WTC11 (cell line): Measurements from ENCODE around the gene SCGB1D4. TPM values are rescaled to one million over a fixed set of nuclear protein-coding genes. Genes with fewer than 3 reads are reported as not detected.

Source experiments
- ATAC-seq: fragments of 200-7000 bp; cut with Tn5 transposase; 2 replicates; pipeline ENCODE4 v1.10.0; 2021; ENCODE audit warnings: mild to moderate bottlenecking, moderate library complexity
- CTCF ChIA-PET: fragments of 300-600 bp; sonication (Branson Sonifier 250); formaldehyde crosslinking; loops from one replicate; lab custom pipeline; 2021; ENCODE audit warnings: antibody characterized with exemption; lab: Charles Lee
- POLR2A ChIA-PET: fragments of 350-600 bp; sonication (Branson Sonifier 250); formaldehyde crosslinking; loops from one replicate; lab custom pipeline; 2021; ENCODE audit warnings: antibody characterized with exemption; lab: Charles Lee
- DNase-seq: peaks from one replicate; pipeline ENCODE4 v3.0.0; 2021; ENCODE audit warnings: low spot score
- H3K27ac Mint-ChIP-seq: 2 replicates; pipeline ENCODE4 v1.8.0; 2021; ENCODE audit warnings: mixed read lengths
- H3K27me3 Mint-ChIP-seq: 2 replicates; pipeline ENCODE4 v1.8.0; 2021; ENCODE audit warnings: low read depth, mild to moderate bottlenecking, moderate library complexity, mixed read lengths
- H3K36me3 Mint-ChIP-seq: 2 replicates; pipeline ENCODE4 v1.8.0; 2021; ENCODE audit warnings: mixed read lengths
- H3K4me1 Mint-ChIP-seq: 2 replicates; pipeline ENCODE4 v1.8.0; 2022; ENCODE audit warnings: mixed read lengths
- H3K4me3 Mint-ChIP-seq: 2 replicates; pipeline ENCODE4 v1.8.0; 2021; ENCODE audit warnings: mild to moderate bottlenecking, moderate library complexity, mixed read lengths
- H3K9me3 Mint-ChIP-seq: 2 replicates; pipeline ENCODE4 v1.8.0; 2021; ENCODE audit warnings: mixed read lengths
- ELF4 ChIP-seq: sonication (generic); formaldehyde crosslinking; IDR thresholded peaks from 2 replicates; pipeline ENCODE4 v1.8.1; 2022; ENCODE audit warnings: low read depth, mild to moderate bottlenecking, moderate library complexity, missing genetic modification reagents
- HMGA2 ChIP-seq: fragments of 250-450 bp; sonication (Bioruptor Pico); IDR thresholded peaks from 2 replicates; pipeline ENCODE4 v1.4.0; 2021; ENCODE audit warnings: mild to moderate bottlenecking, moderate library complexity
- IRF2 ChIP-seq: sonication (generic); formaldehyde crosslinking; IDR thresholded peaks from 2 replicates; pipeline ENCODE4 v1.8.0; 2022; ENCODE audit warnings: low read depth, missing genetic modification reagents, borderline replicate concordance
- JUN ChIP-seq: sonication (generic); formaldehyde crosslinking; IDR thresholded peaks from 2 replicates; pipeline ENCODE4 v1.8.0; 2023; ENCODE audit warnings: mild to moderate bottlenecking, missing genetic modification reagents
- PRRX2 ChIP-seq: fragments of 250-450 bp; sonication (Bioruptor Pico); IDR thresholded peaks from 2 replicates; pipeline ENCODE4 v1.8.0; 2021; ENCODE audit warnings: mild to moderate bottlenecking
- RELA ChIP-seq: sonication (generic); formaldehyde crosslinking; IDR thresholded peaks from 2 replicates; pipeline ENCODE4 v1.8.1; 2022; ENCODE audit warnings: missing genetic modification reagents, mild to moderate bottlenecking, borderline replicate concordance
- ZBTB21 ChIP-seq: sonication (generic); formaldehyde crosslinking; IDR thresholded peaks from 2 replicates; pipeline ENCODE4 v1.8.1; 2023; ENCODE audit warnings: mild to moderate bottlenecking, missing genetic modification reagents, borderline replicate concordance
- ZNF416 ChIP-seq: fragments of 250-450 bp; sonication (Bioruptor Pico); IDR thresholded peaks from 2 replicates; pipeline ENCODE4 v1.9.0; 2021; ENCODE audit warnings: mild to moderate bottlenecking, inconsistent platforms
- ZNF671 ChIP-seq: fragments of 250-450 bp; sonication (Bioruptor Pico); IDR thresholded peaks from 2 replicates; pipeline ENCODE4 v1.8.0; 2021; ENCODE audit warnings: mild to moderate bottlenecking
- total RNA-seq: library from RNA; stranded (reverse); gene quantifications from 3 replicates; pipeline ENCODE4 v1.2.3, GENCODE V29; 2021
- TF ChIP-seq, protein P1 (sequence below): fragments of 250-450 bp; sonication (Bioruptor Pico); IDR thresholded peaks from 2 replicates; pipeline ENCODE4 v2.1.2; 2022; ENCODE audit warnings: mild to moderate bottlenecking, moderate library complexity
- TF ChIP-seq, protein P2 (sequence below): sonication (generic); formaldehyde crosslinking; IDR thresholded peaks from 2 replicates; pipeline ENCODE4 v1.8.1; 2023; ENCODE audit warnings: mild to moderate bottlenecking, missing genetic modification reagents, borderline replicate concordance
- TF ChIP-seq, protein P3 (sequence below): sonication (generic); formaldehyde crosslinking; IDR thresholded peaks from 2 replicates; pipeline ENCODE4 v1.8.1; 2023; ENCODE audit warnings: mild to moderate bottlenecking, moderate library complexity, missing genetic modification reagents
- TF ChIP-seq, protein P4 (sequence below): sonication (generic); formaldehyde crosslinking; IDR thresholded peaks from 2 replicates; pipeline ENCODE4 v1.8.0; 2023; ENCODE audit warnings: mild to moderate bottlenecking, missing genetic modification reagents
- TF ChIP-seq, protein P5 (sequence below): sonication (generic); formaldehyde crosslinking; IDR thresholded peaks from 2 replicates; pipeline ENCODE4 v1.8.0; 2022; ENCODE audit warnings: mild to moderate bottlenecking, missing genetic modification reagents
- TF ChIP-seq, protein P6 (sequence below): fragments of 250-450 bp; sonication (Bioruptor Pico); IDR thresholded peaks from 2 replicates; pipeline ENCODE4 v1.9.0; 2021; ENCODE audit warnings: mild to moderate bottlenecking
- TF ChIP-seq, protein P7 (sequence below): sonication (generic); formaldehyde crosslinking; IDR thresholded peaks from 2 replicates; pipeline ENCODE4 v1.8.0; 2022; ENCODE audit warnings: mild to moderate bottlenecking, missing genetic modification reagents
- TF ChIP-seq, protein P8 (sequence below): sonication (generic); formaldehyde crosslinking; conservative IDR thresholded peaks from 2 replicates; pipeline ENCODE4 v1.8.1; 2022; ENCODE audit warnings: mild to moderate bottlenecking, missing genetic modification reagents

Gene SCGB1D4
- total RNA-seq, 1 experiment from 2014 or later: not detected

DNA sequence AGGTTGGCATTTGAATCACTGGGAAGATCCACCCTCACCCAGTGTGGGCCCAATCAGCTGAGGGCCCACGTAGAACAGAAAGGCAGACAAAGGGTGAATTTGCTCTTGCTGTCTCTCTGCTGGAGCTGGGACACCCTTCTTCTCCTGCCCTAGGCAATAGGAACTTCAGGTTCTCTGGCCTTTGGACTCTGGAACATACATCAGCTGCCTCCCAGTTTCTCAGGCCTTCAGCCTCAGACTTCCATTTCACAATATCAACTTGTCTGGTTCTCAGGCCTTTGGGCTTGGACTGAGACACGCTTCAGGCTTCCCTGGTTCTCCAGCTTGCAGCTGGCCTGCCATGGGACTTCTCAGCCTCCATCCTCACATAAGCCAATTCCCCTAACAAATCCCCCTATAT, 23.6 kb upstream of the SCGB1D4 start:
- DNase-seq: no peak
- ChIA-PET POLR2A (no interaction called here), CTCF (interaction anchor here (1.2 to 2.2 kb wide), 5 partner anchors 12 to 151 kb away, joined by 3 to 7 read pairs (median 3); no protein-coding TSS in a partner anchor)
- peaks cover 15% of the 10 kb centered on the region for H3K27me3 Mint-ChIP-seq
- no peak overlapping the region for H3K4me3 Mint-ChIP-seq
- peaks cover 17% of the 10 kb centered on the region for H3K4me1 Mint-ChIP-seq
- no peaks in the 10 kb centered on the region for H3K36me3 Mint-ChIP-seq
- H3K27ac Mint-ChIP-seq: no peak overlapping the region
- no peaks in the 10 kb centered on the region for H3K9me3 Mint-ChIP-seq
- no peak for ATAC-seq
- TF ChIP-seq, protein P1, sequence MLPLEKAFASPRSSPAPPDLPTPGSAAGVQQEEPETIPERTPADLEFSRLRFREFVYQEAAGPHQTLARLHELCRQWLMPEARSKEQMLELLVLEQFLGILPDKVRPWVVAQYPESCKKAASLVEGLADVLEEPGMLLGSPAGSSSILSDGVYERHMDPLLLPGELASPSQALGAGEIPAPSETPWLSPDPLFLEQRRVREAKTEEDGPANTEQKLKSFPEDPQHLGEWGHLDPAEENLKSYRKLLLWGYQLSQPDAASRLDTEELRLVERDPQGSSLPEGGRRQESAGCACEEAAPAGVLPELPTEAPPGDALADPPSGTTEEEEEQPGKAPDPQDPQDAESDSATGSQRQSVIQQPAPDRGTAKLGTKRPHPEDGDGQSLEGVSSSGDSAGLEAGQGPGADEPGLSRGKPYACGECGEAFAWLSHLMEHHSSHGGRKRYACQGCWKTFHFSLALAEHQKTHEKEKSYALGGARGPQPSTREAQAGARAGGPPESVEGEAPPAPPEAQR (CRISPR knock-in tag): no peak
- TF ChIP-seq, protein P2, sequence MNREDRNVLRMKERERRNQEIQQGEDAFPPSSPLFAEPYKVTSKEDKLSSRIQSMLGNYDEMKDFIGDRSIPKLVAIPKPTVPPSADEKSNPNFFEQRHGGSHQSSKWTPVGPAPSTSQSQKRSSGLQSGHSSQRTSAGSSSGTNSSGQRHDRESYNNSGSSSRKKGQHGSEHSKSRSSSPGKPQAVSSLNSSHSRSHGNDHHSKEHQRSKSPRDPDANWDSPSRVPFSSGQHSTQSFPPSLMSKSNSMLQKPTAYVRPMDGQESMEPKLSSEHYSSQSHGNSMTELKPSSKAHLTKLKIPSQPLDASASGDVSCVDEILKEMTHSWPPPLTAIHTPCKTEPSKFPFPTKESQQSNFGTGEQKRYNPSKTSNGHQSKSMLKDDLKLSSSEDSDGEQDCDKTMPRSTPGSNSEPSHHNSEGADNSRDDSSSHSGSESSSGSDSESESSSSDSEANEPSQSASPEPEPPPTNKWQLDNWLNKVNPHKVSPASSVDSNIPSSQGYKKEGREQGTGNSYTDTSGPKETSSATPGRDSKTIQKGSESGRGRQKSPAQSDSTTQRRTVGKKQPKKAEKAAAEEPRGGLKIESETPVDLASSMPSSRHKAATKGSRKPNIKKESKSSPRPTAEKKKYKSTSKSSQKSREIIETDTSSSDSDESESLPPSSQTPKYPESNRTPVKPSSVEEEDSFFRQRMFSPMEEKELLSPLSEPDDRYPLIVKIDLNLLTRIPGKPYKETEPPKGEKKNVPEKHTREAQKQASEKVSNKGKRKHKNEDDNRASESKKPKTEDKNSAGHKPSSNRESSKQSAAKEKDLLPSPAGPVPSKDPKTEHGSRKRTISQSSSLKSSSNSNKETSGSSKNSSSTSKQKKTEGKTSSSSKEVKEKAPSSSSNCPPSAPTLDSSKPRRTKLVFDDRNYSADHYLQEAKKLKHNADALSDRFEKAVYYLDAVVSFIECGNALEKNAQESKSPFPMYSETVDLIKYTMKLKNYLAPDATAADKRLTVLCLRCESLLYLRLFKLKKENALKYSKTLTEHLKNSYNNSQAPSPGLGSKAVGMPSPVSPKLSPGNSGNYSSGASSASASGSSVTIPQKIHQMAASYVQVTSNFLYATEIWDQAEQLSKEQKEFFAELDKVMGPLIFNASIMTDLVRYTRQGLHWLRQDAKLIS (CRISPR knock-in tag): no peak
- TF ChIP-seq HMGA2 (CRISPR knock-in tag): no peak
- TF ChIP-seq, protein P3, sequence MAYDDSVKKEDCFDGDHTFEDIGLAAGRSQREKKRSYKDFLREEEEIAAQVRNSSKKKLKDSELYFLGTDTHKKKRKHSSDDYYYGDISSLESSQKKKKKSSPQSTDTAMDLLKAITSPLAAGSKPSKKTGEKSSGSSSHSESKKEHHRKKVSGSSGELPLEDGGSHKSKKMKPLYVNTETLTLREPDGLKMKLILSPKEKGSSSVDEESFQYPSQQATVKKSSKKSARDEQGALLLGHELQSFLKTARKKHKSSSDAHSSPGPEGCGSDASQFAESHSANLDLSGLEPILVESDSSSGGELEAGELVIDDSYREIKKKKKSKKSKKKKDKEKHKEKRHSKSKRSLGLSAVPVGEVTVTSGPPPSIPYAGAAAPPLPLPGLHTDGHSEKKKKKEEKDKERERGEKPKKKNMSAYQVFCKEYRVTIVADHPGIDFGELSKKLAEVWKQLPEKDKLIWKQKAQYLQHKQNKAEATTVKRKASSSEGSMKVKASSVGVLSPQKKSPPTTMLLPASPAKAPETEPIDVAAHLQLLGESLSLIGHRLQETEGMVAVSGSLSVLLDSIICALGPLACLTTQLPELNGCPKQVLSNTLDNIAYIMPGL (CRISPR knock-in tag): no peak

DNA sequence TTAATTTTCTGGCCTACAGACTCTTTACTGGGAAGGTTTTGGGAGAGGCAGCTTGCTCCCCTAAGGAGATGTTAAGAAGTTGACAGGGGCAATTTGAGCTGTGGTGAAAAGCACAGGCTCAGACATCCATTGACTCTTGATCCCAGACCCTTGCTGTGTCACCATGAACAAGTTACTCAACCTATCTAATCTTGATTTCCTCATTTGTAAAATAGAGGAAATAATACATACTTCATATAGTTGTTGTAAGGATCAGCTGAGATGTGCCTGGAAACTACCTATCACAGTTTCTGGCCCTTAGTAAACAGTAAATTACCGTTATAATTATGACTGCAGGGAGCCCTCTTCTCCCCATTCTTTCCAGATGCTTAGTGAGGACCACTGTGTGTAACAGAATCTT, 16.6 kb upstream of the SCGB1D4 start:
- Mint-ChIP-seq H3K27me3 (peaks cover 3% of the 10 kb centered on the region; the same call in 1 of the 2 replicates), H3K27ac (no peak overlapping the region), H3K4me3 (no peak overlapping the region), H3K9me3 (no peaks in the 10 kb centered on the region), H3K4me1 (no peaks in the 10 kb centered on the region), H3K36me3 (no peaks in the 10 kb centered on the region)
- DNase-seq: no peak
- no peak for ATAC-seq
- ChIA-PET CTCF (no interaction called here), POLR2A (no interaction called here)
- no peak for TF ChIP-seq JUN
- TF ChIP-seq, protein P4, sequence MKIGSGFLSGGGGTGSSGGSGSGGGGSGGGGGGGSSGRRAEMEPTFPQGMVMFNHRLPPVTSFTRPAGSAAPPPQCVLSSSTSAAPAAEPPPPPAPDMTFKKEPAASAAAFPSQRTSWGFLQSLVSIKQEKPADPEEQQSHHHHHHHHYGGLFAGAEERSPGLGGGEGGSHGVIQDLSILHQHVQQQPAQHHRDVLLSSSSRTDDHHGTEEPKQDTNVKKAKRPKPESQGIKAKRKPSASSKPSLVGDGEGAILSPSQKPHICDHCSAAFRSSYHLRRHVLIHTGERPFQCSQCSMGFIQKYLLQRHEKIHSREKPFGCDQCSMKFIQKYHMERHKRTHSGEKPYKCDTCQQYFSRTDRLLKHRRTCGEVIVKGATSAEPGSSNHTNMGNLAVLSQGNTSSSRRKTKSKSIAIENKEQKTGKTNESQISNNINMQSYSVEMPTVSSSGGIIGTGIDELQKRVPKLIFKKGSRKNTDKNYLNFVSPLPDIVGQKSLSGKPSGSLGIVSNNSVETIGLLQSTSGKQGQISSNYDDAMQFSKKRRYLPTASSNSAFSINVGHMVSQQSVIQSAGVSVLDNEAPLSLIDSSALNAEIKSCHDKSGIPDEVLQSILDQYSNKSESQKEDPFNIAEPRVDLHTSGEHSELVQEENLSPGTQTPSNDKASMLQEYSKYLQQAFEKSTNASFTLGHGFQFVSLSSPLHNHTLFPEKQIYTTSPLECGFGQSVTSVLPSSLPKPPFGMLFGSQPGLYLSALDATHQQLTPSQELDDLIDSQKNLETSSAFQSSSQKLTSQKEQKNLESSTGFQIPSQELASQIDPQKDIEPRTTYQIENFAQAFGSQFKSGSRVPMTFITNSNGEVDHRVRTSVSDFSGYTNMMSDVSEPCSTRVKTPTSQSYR: no peak

DNA sequence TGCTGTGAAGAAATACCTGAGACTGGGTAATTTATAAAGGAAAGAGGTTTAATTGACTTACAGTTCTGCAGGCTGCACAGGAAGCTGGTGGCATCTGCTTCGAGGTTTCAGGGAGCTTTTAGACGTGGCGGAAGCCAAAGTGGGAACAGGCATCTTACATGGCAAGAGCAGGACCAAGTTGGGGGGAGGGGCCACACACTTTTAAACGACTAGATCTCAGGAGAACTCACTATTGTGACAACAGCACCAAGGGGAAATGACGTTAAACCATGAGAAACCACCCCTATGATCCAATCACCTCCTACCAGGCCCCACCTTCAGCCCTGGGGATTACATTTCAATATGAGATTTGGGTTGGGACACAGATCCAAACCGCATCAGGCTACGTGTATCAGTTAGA, 11.1 kb upstream of the SCGB1D4 start:
- no peak overlapping the region for H3K27ac Mint-ChIP-seq
- no peak for ATAC-seq

More for the DNA sequence above, 11.1 kb upstream of the SCGB1D4 start:
- peaks cover 3% of the 10 kb centered on the region; the same call in 1 of the 2 replicates for H3K27me3 Mint-ChIP-seq
- no peak for TF ChIP-seq PRRX2
- TF ChIP-seq, protein P5, sequence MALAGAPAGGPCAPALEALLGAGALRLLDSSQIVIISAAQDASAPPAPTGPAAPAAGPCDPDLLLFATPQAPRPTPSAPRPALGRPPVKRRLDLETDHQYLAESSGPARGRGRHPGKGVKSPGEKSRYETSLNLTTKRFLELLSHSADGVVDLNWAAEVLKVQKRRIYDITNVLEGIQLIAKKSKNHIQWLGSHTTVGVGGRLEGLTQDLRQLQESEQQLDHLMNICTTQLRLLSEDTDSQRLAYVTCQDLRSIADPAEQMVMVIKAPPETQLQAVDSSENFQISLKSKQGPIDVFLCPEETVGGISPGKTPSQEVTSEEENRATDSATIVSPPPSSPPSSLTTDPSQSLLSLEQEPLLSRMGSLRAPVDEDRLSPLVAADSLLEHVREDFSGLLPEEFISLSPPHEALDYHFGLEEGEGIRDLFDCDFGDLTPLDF: no peak
- TF ChIP-seq, protein P6, sequence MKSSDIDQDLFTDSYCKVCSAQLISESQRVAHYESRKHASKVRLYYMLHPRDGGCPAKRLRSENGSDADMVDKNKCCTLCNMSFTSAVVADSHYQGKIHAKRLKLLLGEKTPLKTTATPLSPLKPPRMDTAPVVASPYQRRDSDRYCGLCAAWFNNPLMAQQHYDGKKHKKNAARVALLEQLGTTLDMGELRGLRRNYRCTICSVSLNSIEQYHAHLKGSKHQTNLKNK (CRISPR knock-in tag): no peak
- TF ChIP-seq, protein P7, sequence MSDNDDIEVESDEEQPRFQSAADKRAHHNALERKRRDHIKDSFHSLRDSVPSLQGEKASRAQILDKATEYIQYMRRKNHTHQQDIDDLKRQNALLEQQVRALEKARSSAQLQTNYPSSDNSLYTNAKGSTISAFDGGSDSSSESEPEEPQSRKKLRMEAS (CRISPR knock-in tag): no peak
- no peak for TF ChIP-seq ZNF671 (CRISPR knock-in tag)
- TF ChIP-seq ZNF416 (CRISPR knock-in tag): no peak
- TF ChIP-seq, protein P8, sequence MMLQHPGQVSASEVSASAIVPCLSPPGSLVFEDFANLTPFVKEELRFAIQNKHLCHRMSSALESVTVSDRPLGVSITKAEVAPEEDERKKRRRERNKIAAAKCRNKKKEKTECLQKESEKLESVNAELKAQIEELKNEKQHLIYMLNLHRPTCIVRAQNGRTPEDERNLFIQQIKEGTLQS (CRISPR knock-in tag): no peak
- TF ChIP-seq IRF2 (CRISPR knock-in tag): no peak
- no peak for TF ChIP-seq ELF4 (CRISPR knock-in tag)
- TF ChIP-seq ZBTB21 (CRISPR knock-in tag): no peak
- no peak for TF ChIP-seq RELA (CRISPR knock-in tag)
- TF ChIP-seq, all 79 proteins: peak for 0
- POLR2A ChIA-PET: no interaction called here
- peaks cover 23% of the 10 kb centered on the region for H3K9me3 Mint-ChIP-seq
- no peaks in the 10 kb centered on the region for H3K4me1 Mint-ChIP-seq
- H3K36me3 Mint-ChIP-seq: peaks cover 6% of the 10 kb centered on the region; the same call in 1 of the 2 replicates
- no peak overlapping the region for H3K4me3 Mint-ChIP-seq
- no peak for DNase-seq
- CTCF ChIA-PET: no interaction called here
